HepG2 (cell line): ENCODE results near the gene PRSS21. TPM values are rescaled to one million over a fixed set of nuclear protein-coding genes. Genes with fewer than 3 reads are reported as not detected.

ENCODE experiments used
- AGO2 ChIP-seq: fragments of 200-400 bp; formaldehyde crosslinking; optimal IDR thresholded peaks from 2 replicates; pipeline ENCODE3; 2017; ENCODE audit warnings: mild to moderate bottlenecking, low read depth, low read length, moderate library complexity
- HIVEP1 ChIP-seq: sonication (generic); formaldehyde crosslinking; IDR thresholded peaks from 2 replicates; pipeline ENCODE4 v1.4.0; 2020; ENCODE audit warnings: mild to moderate bottlenecking, missing genetic modification reagents
- IRF9 ChIP-seq: sonication (generic); formaldehyde crosslinking; IDR thresholded peaks from 2 replicates; pipeline ENCODE4 v1.8.0; 2022; ENCODE audit warnings: missing genetic modification reagents, mild to moderate bottlenecking, borderline replicate concordance
- MED1 ChIP-seq: sonication (generic); formaldehyde crosslinking; IDR thresholded peaks from 2 replicates; pipeline ENCODE4 v1.4.0; 2020; ENCODE audit warnings: missing genetic modification reagents
- RBM39 ChIP-seq: fragments of 200-400 bp; formaldehyde crosslinking; IDR thresholded peaks from one replicate; pipeline ENCODE4 v1.6.1; 2018; ENCODE audit warnings: antibody characterized with exemption, mild to moderate bottlenecking, low read depth, low read length; ENCODE audit not compliant: poor library complexity, severe bottlenecking
- SOX5 ChIP-seq: IDR thresholded peaks from 2 replicates; pipeline ENCODE4 v1.6.1; 2016; ENCODE audit warnings: borderline replicate concordance
- THAP7 ChIP-seq: sonication (generic); formaldehyde crosslinking; IDR thresholded peaks from 2 replicates; pipeline ENCODE4 v1.8.1; 2023; ENCODE audit warnings: mild to moderate bottlenecking, missing genetic modification reagents
- U2AF1 ChIP-seq: fragments of 200-400 bp; formaldehyde crosslinking; optimal IDR thresholded peaks from 2 replicates; pipeline ENCODE3; 2017; ENCODE audit warnings: mild to moderate bottlenecking, low read depth, low read length
- ZNF710 ChIP-seq: sonication (generic); formaldehyde crosslinking; IDR thresholded peaks from 2 replicates; pipeline ENCODE4 v1.5.0; 2020; ENCODE audit warnings: mild to moderate bottlenecking, missing genetic modification reagents, borderline replicate concordance
- polyA plus RNA-seq, 8 experiments: library from polyadenylated mRNA; depleted of rRNA in 3 of 8; stranded (reverse) in 7 of 8; unstranded in 1 of 8; fragments of >200 nt; fragmentation: Illumina TruSeq in 4 of 8; extraction: Trizol in 4 of 8; gene quantifications; 2 replicates each; pipeline versions ENCODE4 v1.2.1 to v1.2.3, GENCODE V29; 2011 to 2016; ENCODE audit warnings: low read depth in 4 of 8, missing spikeins in 1 of 8, mixed read lengths in 1 of 8; ENCODE audit not compliant: insufficient read depth in 1 of 8
- total RNA-seq, 5 experiments: library from RNA; depleted of rRNA; stranded (reverse); fragments of >200 nt; fragmentation: Illumina TruSeq; extraction: Trizol; gene quantifications; 2 replicates each; pipeline ENCODE4 v1.2.3, GENCODE V29; 2016; ENCODE audit warnings: low read depth in 1 of 5
- TF ChIP-seq, protein P1 (sequence below): sonication (generic); formaldehyde crosslinking; IDR thresholded peaks from 2 replicates; pipeline ENCODE4 v1.8.1; 2023; ENCODE audit warnings: mild to moderate bottlenecking, moderate library complexity, missing genetic modification reagents

Gene PRSS21
- total and polyA plus RNA-seq, 2 of the 13 experiments (the other 11 are each of a cell fraction or from before 2014, with no cell fraction given): not detected

DNA sequence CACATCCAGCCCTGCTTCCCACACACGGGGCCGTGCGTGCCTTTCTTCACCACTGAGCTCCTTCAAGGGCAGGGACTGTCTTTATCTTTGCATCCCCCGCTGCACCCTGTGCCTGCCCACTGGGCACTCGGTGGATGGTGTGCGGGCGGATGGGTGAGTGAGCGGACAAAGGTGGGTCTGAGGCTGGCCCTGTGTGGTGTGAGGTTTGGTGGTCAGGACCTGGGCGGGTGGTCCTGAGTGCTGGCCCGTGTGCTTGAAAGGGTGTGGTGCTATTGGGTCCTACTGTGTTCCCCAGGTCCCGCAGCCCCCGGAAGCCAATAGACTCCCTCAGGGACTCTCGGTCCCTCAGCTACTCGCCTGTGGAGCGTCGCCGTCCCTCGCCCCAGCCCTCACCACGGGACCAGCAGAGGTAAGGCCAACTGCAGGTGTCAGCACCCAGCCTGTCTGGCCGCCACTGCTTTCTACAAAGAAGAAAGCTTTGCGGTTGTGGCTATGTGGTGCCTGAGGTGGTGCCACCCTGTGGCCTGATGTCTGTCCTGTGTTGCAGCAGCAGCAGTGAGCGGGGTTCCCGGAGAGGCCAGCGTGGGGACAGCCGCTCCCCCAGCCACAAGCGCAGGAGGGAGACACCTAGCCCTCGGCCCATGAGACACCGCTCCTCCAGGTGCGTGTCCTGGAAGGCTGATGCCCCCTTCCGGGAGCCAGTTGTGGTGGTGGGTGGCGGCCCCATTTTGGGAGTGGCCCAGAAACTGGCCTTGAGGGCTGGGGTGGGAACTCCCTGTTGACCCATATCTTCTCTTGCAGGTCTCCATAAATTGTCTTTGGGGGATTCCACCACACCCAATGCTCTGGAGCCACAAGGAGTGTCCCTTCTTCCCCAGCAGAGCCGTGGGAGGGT, 46.7 kb upstream of the PRSS21 start (continued):
- no peak for TF ChIP-seq ZNF710
- no peak for TF ChIP-seq SOX5 (CRISPR knock-in tag)
- TF ChIP-seq THAP7 (CRISPR knock-in tag): no peak
- no peak for TF ChIP-seq HIVEP1 (CRISPR knock-in tag)
- TF ChIP-seq U2AF1: peak; percentile 41
- TF ChIP-seq, protein P1, sequence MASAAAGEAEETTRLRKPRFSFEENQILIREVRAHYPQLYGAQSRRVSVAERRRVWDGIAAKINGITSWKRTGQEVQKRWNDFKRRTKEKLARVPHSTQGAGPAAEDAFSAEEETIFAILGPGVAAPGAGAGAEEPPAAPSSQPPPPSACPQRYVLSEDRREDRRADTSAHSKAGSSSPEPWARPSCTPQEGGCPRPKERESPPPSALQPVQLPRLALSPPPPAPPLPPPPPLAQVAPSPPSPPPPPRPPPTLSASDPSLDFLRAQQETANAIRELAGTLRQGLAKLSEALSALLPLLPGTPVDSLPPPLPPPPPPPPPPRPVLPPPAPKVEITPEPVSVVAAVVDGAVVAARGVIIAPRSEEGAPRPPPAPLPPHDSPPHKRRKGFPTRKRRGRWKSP (CRISPR knock-in tag): no peak
- no peak for TF ChIP-seq IRF9 (CRISPR knock-in tag)
- peak; percentile 55 for TF ChIP-seq RBM39
- no peak for TF ChIP-seq MED1 (CRISPR knock-in tag)
- TF ChIP-seq AGO2: peak; percentile 99
- TF ChIP-seq, all 625 proteins: peak for 16
